Prostate gland (tissue), 2 donors: ENCODE results near the gene CASKIN1. TPM values are rescaled to one million over a fixed set of nuclear protein-coding genes. Genes with fewer than 3 reads are reported as not detected.

Experiments used
- DNase-seq: peaks from one replicate; pipeline ENCODE4 v3.0.0-alpha.2; 2019; ENCODE audit warnings: low spot score
- H3K27ac ChIP-seq, 2 donors: fragments of 200-600 bp; sonication (generic); 2 replicates each; pipeline ENCODE4 v1.5.1; 2017 to 2019
- H3K27me3 ChIP-seq: fragments of 200-600 bp; sonication (generic); replicated peaks from 2 replicates; pipeline ENCODE4 v1.5.1; 2019; ENCODE audit not compliant: insufficient read depth
- H3K36me3 ChIP-seq, 2 donors: fragments of 200-600 bp; sonication (generic); 1 replicate in 1 of 2; 2 replicates in 1 of 2; pipeline versions ENCODE4 v1.5.1 to v1.8.1; 2017 to 2019
- H3K4me1 ChIP-seq: fragments of 200-600 bp; sonication (generic); replicated peaks from 2 replicates; pipeline ENCODE4 v1.5.1; 2019
- H3K4me3 ChIP-seq, 2 donors: fragments of 200-600 bp; sonication (generic); 2 replicates each; pipeline ENCODE4 v1.5.1; 2017 to 2019
- H3K9me3 ChIP-seq: fragments of 200-600 bp; sonication (generic); 2 replicates; pipeline ENCODE4 v1.5.1; 2017
- POLR2A ChIP-seq: fragments of 450-650 bp; IDR thresholded peaks from one replicate; pipeline ENCODE4 v1.6.1; 2016; ENCODE audit warnings: antibody characterized with exemption, mild to moderate bottlenecking
- POLR2AphosphoS5 ChIP-seq: sonication (generic); formaldehyde crosslinking; IDR thresholded peaks from one replicate; pipeline ENCODE4 v1.6.1; 2017; ENCODE audit warnings: antibody characterized with exemption
- WGBS: methylation state at CpG from one replicate; pipeline ENCODE4 v1.1.5; 2018; 5-methylcytosine and 5-hydroxymethylcytosine counted together
- intact Hi-C: fragments of 100-400 bp; cut with DNase I; formaldehyde crosslinking; loops from one replicate; pipeline ENCODE4 v1.14.2; 2022
- total RNA-seq, 2 donors: library from RNA; depleted of rRNA; stranded (reverse); fragments of >200 nt; gene quantifications; one replicate each; pipeline ENCODE4 v1.1.0, GENCODE V29; 2016
- TF ChIP-seq, protein P1 (sequence below), 4 experiments: fragments of 200-600 bp in 2 of 4; fragments of 450-650 bp in 2 of 4; sonication (generic) in 2 of 4; IDR thresholded peaks; 1 replicate in 3 of 4; 2 replicates in 1 of 4; pipeline ENCODE4 v1.5.1; 2016 to 2019; ENCODE audit warnings: antibody characterized with exemption in 4 of 4, mild to moderate bottlenecking in 2 of 4, moderate library complexity in 2 of 4

Gene CASKIN1
- total RNA-seq, 2 donors from 2014 or later = 0.77 to 5.3 TPM

DNA sequence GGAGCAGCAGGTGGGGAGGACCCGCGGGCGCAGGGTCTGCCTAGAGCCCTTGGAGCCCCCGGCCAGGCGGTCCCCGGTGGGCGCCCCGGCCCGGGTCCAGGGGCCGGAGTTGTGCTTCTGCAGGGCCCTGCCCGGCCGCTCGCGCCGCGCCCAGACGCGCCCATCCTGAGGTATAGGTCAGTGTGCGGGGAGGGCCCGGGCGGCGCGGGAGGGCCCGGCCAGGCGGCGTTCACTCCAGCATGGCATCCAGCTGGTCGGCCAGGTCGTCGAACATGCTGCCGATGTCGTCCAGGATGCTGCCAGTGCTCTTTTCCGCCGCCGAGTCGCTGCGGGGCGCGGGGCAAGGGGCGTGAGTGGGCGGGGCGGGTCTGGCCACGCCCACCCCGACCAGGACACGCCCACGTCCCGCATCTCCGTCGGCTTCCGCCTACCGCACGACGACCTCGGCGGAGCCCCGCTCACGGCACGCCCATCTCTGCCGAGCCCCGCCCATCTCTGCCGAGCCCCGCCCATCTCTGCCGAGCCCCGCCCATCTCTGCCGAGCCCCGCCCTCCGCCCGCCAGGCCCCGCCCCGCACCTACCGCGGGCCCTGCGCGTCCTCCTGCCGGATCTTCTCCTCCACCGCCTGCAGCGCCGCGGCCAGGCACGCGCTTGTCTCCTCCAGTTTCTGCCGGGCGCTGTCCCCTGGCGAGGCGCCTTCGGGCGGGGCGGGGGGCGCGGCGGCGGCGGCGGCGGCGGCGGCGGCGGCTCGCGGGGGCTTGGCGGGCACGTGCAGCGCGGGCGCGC is 17.9 kb downstream of the CASKIN1 start:
- TF ChIP-seq POLR2AphosphoS5 (no peak), POLR2A (no peak)
- TF ChIP-seq, protein P1, sequence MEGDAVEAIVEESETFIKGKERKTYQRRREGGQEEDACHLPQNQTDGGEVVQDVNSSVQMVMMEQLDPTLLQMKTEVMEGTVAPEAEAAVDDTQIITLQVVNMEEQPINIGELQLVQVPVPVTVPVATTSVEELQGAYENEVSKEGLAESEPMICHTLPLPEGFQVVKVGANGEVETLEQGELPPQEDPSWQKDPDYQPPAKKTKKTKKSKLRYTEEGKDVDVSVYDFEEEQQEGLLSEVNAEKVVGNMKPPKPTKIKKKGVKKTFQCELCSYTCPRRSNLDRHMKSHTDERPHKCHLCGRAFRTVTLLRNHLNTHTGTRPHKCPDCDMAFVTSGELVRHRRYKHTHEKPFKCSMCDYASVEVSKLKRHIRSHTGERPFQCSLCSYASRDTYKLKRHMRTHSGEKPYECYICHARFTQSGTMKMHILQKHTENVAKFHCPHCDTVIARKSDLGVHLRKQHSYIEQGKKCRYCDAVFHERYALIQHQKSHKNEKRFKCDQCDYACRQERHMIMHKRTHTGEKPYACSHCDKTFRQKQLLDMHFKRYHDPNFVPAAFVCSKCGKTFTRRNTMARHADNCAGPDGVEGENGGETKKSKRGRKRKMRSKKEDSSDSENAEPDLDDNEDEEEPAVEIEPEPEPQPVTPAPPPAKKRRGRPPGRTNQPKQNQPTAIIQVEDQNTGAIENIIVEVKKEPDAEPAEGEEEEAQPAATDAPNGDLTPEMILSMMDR (IDR thresholded peaks at IDR 0.05) = no peak

DNA sequence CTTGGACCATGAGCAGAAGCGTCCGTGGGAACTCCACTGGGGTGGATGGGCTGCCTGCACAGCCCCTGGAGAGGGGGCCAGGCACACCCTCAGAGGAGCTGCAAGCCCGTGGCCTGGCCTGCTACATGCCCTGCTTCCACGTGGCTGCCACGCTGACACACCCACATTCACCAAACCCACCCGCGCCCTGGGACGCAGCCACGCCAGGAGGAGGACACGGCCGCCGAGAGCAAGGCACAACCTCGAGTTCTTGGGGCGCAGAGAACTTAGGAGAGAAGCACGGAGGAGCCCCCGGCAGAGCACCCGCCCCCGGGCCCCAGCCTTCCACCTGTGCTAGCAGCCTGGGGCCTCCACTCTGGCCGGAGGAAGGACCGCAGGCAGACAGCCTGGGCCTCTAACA is 18.8 kb downstream of the CASKIN1 start:
- peaks cover 7 to 14% of the 10 kb centered on the region in 2 donors for H3K36me3 ChIP-seq
- 90% methylated on average over 20 of the region's 20 CpGs for WGBS

More for the DNA sequence above, 17.9 kb downstream of the CASKIN1 start:
- Histone ChIP-seq H3K36me3 (peaks cover 6 to 9% of the 10 kb centered on the region in 2 donors), H3K27ac (no peak overlapping the region), H3K4me1 (no peaks in the 10 kb centered on the region), H3K27me3 (no peaks in the 10 kb centered on the region), H3K9me3 (no peaks in the 10 kb centered on the region), H3K4me3 (no peak overlapping the region)
- 54% methylated on average over 37 of the region's 106 CpGs for WGBS
- intact Hi-C loops = no loop called here
- no peak for DNase-seq

DNA sequence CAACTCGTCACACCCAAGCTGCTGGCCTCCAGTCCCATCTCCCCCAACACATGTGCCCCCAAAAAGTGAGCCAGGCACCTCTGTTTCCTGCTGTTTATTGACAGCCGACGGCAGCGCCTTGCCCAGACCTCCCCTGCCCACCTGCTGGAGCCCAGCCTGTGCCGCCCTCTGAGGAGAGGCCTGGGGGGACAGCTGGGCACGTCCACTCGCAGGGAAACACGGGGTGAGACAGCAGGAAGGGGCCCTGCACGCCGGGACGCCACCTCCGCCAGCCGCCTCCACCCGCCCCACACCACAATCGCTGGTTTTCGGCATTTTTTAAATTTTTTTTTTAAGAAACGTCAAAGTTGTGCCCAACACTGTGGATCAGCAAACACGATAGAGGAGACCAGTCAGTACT is 19.3 kb downstream of the CASKIN1 start:
- DNase-seq = no peak
- intact Hi-C loops = no loop called here
- no peak for TF ChIP-seq POLR2A
- TF ChIP-seq, protein P1 (IDR thresholded peaks at IDR 0.05) = no peak
- TF ChIP-seq POLR2AphosphoS5 = no peak
- Histone ChIP-seq H3K4me3 (no peak overlapping the region), H3K36me3 (peaks cover 7 to 14% of the 10 kb centered on the region in 2 donors), H3K27me3 (no peaks in the 10 kb centered on the region), H3K27ac (no peak overlapping the region), H3K9me3 (no peaks in the 10 kb centered on the region), H3K4me1 (no peaks in the 10 kb centered on the region)
- 91% methylated on average over 18 of the region's 18 CpGs for WGBS

More for the DNA sequence above, 18.8 kb downstream of the CASKIN1 start:
- H3K4me1 ChIP-seq = no peaks in the 10 kb centered on the region
- H3K9me3 ChIP-seq = no peaks in the 10 kb centered on the region
- intact Hi-C loops = no loop called here
- H3K27ac ChIP-seq = no peak overlapping the region
- no peak overlapping the region for H3K4me3 ChIP-seq
- H3K27me3 ChIP-seq = no peaks in the 10 kb centered on the region
- DNase-seq = no peak
- TF ChIP-seq POLR2AphosphoS5 (no peak), POLR2A (no peak)
- TF ChIP-seq, protein P1 (IDR thresholded peaks at IDR 0.05) = no peak

DNA sequence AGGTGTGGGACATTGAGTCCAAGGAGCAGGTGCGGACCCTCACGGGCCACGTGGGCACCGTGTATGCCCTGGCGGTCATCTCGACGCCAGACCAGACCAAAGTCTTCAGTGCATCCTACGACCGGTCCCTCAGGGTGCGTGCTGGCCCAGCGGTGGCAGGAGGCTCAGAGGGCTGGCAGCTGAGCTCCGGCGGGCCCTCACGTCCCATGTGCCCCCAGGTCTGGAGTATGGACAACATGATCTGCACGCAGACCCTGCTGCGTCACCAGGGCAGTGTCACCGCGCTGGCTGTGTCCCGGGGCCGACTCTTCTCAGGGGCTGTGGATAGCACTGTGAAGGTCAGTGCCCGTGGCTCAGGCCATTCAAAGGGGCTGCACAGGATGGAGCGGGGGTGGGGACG is 20.4 kb downstream of the CASKIN1 start:
- Histone ChIP-seq H3K36me3 (peaks cover 7 to 14% of the 10 kb centered on the region in 2 donors), H3K4me3 (no peak overlapping the region), H3K4me1 (no peaks in the 10 kb centered on the region), H3K9me3 (no peaks in the 10 kb centered on the region), H3K27me3 (no peaks in the 10 kb centered on the region), H3K27ac (no peak overlapping the region)
- intact Hi-C loops = no loop called here
- TF ChIP-seq, protein P1 (IDR thresholded peaks at IDR 0.05) = no peak
- TF ChIP-seq POLR2A (no peak), POLR2AphosphoS5 (no peak)
- no peak for DNase-seq
- WGBS = 94% methylated on average over 11 of the region's 23 CpGs

DNA sequence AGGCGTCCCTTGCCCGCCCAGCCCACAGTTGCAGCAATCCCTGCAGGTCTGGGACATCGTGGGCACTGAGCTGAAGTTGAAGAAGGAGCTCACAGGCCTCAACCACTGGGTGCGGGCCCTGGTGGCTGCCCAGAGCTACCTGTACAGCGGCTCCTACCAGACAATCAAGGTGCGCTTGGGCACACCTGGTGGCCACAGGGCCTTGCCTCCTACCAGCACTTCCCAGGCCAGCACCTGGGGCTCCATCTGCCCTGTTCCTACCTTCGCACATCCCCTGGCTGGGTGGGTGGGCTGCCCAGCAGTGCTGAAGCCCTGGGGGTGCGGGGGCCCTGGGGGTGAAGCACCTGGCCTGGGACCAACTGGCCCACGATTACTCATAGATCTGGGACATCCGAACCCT is 21.0 kb downstream of the CASKIN1 start:
- Histone ChIP-seq H3K27me3 (no peaks in the 10 kb centered on the region), H3K27ac (no peak overlapping the region), H3K9me3 (no peaks in the 10 kb centered on the region), H3K36me3 (peaks cover 7 to 14% of the 10 kb centered on the region in 2 donors), H3K4me1 (no peaks in the 10 kb centered on the region), H3K4me3 (no peak overlapping the region)
- no peak for DNase-seq
- TF ChIP-seq POLR2A (no peak), POLR2AphosphoS5 (no peak)
- TF ChIP-seq, protein P1 (IDR thresholded peaks at IDR 0.05) = no peak
- intact Hi-C loops = no loop called here
- WGBS = 95% methylated on average over 6 of the region's 10 CpGs
